Osteocyte (in vitro differentiated cells): Measurements from ENCODE around the gene TIAM2. TPM values are rescaled to one million over a fixed set of nuclear protein-coding genes. Genes with fewer than 3 reads are reported as not detected.
"Not testable (repeated sequence)": the region's sequence is repeated elsewhere in the genome, so short reads cannot be mapped to it uniquely, and the experiment has no call there.

Experiments used
- DNase-seq: peaks from one replicate; pipeline ENCODE4 v3.0.0; 2021; ENCODE audit warnings: mixed read lengths; ENCODE audit not compliant: unreplicated experiment; ENCODE audit errors: extremely low spot score
- H3K27ac Mint-ChIP-seq: one replicate; pipeline ENCODE4 v1.8.0; 2021; ENCODE audit warnings: mild to moderate bottlenecking, mixed read lengths; ENCODE audit not compliant: unreplicated experiment
- H3K27me3 Mint-ChIP-seq: one replicate; pipeline ENCODE4 v1.8.0; 2021; ENCODE audit warnings: mixed read lengths; ENCODE audit not compliant: unreplicated experiment
- H3K36me3 Mint-ChIP-seq: one replicate; pipeline ENCODE4 v1.8.0; 2021; ENCODE audit warnings: mixed read lengths; ENCODE audit not compliant: unreplicated experiment
- H3K4me1 Mint-ChIP-seq: one replicate; pipeline ENCODE4 v1.8.0; 2021; ENCODE audit warnings: mixed read lengths; ENCODE audit not compliant: unreplicated experiment
- H3K4me3 Mint-ChIP-seq: one replicate; pipeline ENCODE4 v1.8.0; 2021; ENCODE audit warnings: mild to moderate bottlenecking, moderate library complexity, mixed read lengths; ENCODE audit not compliant: unreplicated experiment
- H3K9me3 Mint-ChIP-seq: one replicate; pipeline ENCODE4 v1.8.0; 2021; ENCODE audit warnings: mixed read lengths; ENCODE audit not compliant: unreplicated experiment
- total RNA-seq: library from RNA; stranded (reverse); gene quantifications from 2 replicates; pipeline ENCODE4 v1.2.1, GENCODE V29; 2021
- TF ChIP-seq, protein P1 (sequence below): fragments of 200-600 bp; sonication (generic); IDR thresholded peaks from 2 replicates; pipeline ENCODE4 v1.5.0; 2021; ENCODE audit warnings: antibody characterized with exemption, mild to moderate bottlenecking, moderate library complexity

The TIAM2 gene
- total RNA-seq, 1 donor from 2014 or later = 11.2 TPM

DNA sequence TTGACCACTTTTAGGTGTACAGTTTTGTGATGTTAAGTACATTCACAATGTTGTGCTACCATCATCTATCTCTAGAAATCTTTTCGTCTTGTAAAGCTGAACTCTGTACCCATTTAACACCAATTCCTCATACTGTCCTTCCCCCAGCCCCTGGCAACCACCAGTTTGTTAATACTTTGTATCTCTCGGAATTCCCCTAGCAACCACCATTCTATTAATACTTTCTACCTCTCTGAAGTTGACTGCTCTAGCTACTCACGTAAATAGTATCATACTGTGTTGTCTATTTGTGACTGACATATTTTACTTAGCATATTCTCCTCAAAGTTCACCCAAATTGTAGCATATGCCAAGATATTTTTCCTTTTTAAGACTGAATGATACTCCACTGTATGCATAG lies 186.4 kb downstream of the TIAM2 start:
- Mint-ChIP-seq H3K4me3 (no peak overlapping the region), H3K9me3 (no peaks in the 10 kb centered on the region), H3K36me3 (no peaks in the 10 kb centered on the region), H3K27me3 (no peaks in the 10 kb centered on the region), H3K4me1 (peaks cover 20% of the 10 kb centered on the region), H3K27ac (no peak overlapping the region)
- TF ChIP-seq, protein P1, sequence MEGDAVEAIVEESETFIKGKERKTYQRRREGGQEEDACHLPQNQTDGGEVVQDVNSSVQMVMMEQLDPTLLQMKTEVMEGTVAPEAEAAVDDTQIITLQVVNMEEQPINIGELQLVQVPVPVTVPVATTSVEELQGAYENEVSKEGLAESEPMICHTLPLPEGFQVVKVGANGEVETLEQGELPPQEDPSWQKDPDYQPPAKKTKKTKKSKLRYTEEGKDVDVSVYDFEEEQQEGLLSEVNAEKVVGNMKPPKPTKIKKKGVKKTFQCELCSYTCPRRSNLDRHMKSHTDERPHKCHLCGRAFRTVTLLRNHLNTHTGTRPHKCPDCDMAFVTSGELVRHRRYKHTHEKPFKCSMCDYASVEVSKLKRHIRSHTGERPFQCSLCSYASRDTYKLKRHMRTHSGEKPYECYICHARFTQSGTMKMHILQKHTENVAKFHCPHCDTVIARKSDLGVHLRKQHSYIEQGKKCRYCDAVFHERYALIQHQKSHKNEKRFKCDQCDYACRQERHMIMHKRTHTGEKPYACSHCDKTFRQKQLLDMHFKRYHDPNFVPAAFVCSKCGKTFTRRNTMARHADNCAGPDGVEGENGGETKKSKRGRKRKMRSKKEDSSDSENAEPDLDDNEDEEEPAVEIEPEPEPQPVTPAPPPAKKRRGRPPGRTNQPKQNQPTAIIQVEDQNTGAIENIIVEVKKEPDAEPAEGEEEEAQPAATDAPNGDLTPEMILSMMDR = no peak
- no peak for DNase-seq

DNA sequence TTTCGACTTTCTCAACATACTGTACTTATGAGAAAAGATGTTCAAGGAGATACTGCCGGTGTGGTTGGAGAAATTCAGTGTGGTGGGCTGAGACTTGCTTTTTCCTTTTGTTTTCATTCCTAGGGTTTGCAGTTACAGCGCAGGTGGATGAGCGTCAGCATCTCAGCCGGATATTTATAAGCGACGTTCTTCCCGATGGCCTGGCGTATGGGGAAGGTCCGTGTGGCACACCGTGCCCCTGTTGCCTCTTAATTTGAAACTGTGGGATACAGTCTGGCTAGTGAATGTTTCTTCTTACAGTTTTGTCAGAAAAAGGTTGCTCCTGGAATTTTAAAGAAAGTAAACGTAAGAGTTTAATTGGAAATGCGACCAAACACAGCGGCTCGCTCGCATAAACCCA lies 187.0 kb downstream of the TIAM2 start:
- no peak overlapping the region for H3K27ac Mint-ChIP-seq

DNA sequence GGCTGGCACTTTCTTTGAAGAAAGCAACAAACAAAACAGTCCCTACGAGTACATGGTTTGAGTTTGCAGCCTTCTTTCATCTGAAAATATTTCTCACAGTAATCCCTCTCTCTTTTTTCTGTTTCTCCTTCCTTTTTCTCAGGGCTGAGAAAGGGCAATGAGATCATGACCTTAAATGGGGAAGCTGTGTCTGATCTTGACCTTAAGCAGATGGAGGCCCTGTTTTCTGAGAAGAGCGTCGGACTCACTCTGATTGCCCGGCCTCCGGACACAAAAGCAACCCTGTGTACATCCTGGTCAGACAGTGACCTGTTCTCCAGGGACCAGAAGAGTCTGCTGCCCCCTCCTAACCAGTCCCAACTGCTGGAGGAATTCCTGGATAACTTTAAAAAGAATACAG lies 188.0 kb downstream of the TIAM2 start:
- H3K27me3 Mint-ChIP-seq = no peaks in the 10 kb centered on the region
- H3K4me1 Mint-ChIP-seq = peaks cover 34% of the 10 kb centered on the region
- H3K9me3 Mint-ChIP-seq = no peaks in the 10 kb centered on the region
- TF ChIP-seq, protein P1 = no peak
- no peaks in the 10 kb centered on the region for H3K36me3 Mint-ChIP-seq
- peak overlapping the region; percentile 58 for H3K27ac Mint-ChIP-seq
- H3K4me3 Mint-ChIP-seq = no peak overlapping the region
- DNase-seq = no peak

More for the DNA sequence above, 187.0 kb downstream of the TIAM2 start:
- H3K36me3 Mint-ChIP-seq = no peaks in the 10 kb centered on the region
- H3K4me1 Mint-ChIP-seq = peaks cover 26% of the 10 kb centered on the region
- DNase-seq = no peak
- H3K9me3 Mint-ChIP-seq = no peaks in the 10 kb centered on the region
- H3K27me3 Mint-ChIP-seq = no peaks in the 10 kb centered on the region
- TF ChIP-seq, protein P1 = no peak
- no peak overlapping the region for H3K4me3 Mint-ChIP-seq

DNA sequence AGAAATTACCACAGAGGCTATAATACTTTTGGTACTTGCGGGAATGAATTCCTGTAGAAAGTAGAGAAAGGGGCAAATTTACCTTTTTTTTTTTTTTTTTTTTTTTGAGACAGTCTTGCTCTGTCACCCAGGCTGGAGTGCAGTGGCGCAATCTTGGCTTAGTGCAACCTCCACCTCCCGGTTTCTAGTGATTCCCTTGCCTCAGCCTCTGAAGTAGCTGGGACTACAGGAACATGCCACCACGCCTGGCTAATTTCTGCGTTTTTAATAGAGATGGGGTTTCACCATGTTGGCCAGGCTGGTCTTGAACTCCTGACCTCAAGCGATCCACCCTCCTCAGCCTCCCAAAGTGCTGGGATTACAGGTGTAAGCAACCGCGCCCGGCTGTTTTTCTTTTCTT lies 189.9 kb downstream of the TIAM2 start:
- H3K9me3 Mint-ChIP-seq, H3K36me3 Mint-ChIP-seq, H3K4me3 Mint-ChIP-seq, H3K27me3 Mint-ChIP-seq, H3K27ac Mint-ChIP-seq, DNase-seq: not testable (repeated sequence)
- H3K4me1 Mint-ChIP-seq = peaks cover 53% of the 10 kb centered on the region

DNA sequence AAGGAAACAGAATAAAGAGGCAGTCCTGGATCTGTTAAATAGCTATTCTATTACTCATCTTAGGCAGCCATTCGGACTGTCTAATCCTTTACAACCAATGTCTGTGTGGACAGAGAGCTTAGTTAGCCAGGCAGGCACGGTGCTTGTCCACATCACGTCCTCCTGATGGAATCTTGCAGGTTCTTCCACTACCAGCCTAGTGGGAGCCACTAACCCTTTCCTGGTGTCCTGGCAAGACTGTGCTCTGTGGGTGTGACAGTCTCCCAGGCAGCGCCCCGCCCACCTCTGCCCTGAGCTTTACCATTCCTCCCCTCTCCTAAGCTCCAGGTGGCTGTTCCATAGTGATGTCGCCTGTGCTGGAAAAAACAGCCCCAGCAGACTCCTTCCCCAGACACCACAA lies 190.4 kb downstream of the TIAM2 start:
- peak overlapping the region; percentile 48 for H3K27ac Mint-ChIP-seq
- DNase-seq = no peak

More for the DNA sequence above, 190.4 kb downstream of the TIAM2 start:
- no peaks in the 10 kb centered on the region for H3K36me3 Mint-ChIP-seq
- TF ChIP-seq, protein P1 = no peak
- peaks cover 58% of the 10 kb centered on the region for H3K4me1 Mint-ChIP-seq
- no peaks in the 10 kb centered on the region for H3K27me3 Mint-ChIP-seq
- H3K9me3 Mint-ChIP-seq = no peaks in the 10 kb centered on the region
- H3K4me3 Mint-ChIP-seq = no peak overlapping the region
